Activated CD8-positive, alpha-beta memory T cell treated with anti-CD3 and anti-CD28 coated beads for 1 hour (primary cell): Measurements from ENCODE around the gene ZSCAN26.

Experiments used
- DNase-seq, 2 donors: peaks; one replicate each; pipeline ENCODE4 v3.0.0-alpha.2; 2020; ENCODE audit warnings: low read depth in 1 of 2; ENCODE audit errors: extremely low read depth in 1 of 2

The ZSCAN26 gene

GRCh38 chr6:28266962-28267694, at the start of gene ZSCAN26:
Gene ZSCAN26 (plus strand): TSS chr6:28267143. CDS start chr6:28271920, 4,777 bp downstream.
- DNase-seq, result peak; percentile 71 to 72

- no peak for DNase-seq
Observed at GRCh38 chr6:28217890-28218289, 49.1 kb upstream of the ZSCAN26 start.

DNA sequence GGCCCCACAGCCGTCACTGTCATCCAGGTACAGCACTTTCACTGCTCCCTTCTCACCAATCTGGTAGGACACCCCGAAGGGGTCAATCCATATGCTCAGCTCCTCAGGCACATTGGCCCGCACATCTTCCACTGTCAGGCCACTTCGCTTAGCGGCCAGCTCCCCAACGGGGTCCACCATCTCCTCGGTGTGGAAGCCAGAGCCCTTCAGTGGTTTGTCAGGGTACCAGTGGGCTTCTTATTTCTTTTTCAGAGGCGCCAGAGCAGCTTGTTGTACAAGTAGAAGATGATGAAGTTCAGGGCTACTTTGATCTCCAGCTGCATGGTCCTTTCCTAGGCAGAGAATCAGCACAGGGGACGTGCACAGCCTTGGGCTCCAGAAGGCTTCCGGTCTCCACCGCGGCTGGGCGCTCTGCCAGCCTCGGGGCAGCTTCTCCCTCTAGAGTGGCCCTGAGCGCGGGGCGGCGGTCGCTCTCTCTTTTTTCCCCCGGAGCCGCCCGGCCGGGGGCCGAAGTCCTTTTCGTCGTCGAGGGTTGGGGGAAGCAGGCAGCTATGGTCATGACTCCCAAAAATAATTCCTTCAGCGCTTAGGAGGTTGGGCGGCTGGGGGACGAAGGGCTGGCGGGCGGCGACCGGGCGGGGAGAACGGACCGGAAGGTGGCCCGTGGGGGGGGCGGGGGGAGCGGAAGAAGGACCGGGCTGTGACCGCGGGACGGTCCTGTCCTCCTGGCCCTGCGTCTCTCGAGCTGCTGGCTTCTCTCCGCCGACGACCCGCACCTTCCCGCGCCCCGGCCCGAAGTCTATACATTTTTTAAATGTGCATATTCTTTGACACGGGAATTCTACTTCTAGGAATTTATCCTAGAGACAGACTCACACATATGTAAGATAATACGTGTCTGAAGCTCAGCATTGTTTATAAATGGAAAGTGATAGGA, 48.4 kb upstream of the ZSCAN26 start:
- no peak for DNase-seq

DNA sequence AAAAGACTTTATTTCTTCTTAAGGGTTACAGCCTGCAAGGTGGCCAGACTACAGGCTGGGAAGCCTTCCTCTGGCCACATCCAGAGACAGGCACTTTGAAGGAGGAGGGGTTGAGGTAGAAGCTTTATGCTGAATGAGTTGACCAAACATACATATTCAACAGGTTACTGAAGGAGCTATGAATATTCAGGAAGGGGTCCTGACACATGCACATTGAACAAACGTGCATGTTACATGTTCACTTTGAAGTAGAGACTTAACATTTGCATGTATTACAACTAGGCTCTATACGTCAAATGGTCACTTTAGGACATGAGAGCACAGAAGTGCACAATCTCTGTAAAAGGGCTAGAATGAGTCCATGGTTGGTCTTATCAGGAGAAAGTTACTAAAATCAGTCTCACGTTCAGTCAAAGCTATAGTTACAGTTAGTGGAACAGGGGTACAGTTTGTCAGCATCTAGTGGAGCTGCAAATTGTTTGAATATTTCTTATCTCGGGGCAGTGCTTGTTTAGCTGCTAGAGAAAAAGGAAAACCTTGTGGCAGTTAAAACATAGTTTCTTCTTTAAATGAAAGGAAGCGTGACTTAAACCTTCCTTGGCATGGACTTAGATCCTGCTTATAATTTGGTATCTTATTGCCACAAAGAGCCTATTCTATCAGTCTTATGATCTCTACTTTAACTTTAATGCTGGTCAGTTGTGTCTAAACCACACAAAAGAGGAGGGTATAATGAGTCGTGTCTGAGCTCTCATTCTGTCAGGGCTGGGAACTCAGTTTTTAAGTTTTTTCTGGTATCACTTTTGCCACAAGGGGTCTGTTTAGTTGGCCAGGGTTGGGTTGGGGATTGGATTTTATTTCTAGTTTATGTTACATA, 46.4 kb upstream of the ZSCAN26 start:
- DNase-seq, result no peak

DNA sequence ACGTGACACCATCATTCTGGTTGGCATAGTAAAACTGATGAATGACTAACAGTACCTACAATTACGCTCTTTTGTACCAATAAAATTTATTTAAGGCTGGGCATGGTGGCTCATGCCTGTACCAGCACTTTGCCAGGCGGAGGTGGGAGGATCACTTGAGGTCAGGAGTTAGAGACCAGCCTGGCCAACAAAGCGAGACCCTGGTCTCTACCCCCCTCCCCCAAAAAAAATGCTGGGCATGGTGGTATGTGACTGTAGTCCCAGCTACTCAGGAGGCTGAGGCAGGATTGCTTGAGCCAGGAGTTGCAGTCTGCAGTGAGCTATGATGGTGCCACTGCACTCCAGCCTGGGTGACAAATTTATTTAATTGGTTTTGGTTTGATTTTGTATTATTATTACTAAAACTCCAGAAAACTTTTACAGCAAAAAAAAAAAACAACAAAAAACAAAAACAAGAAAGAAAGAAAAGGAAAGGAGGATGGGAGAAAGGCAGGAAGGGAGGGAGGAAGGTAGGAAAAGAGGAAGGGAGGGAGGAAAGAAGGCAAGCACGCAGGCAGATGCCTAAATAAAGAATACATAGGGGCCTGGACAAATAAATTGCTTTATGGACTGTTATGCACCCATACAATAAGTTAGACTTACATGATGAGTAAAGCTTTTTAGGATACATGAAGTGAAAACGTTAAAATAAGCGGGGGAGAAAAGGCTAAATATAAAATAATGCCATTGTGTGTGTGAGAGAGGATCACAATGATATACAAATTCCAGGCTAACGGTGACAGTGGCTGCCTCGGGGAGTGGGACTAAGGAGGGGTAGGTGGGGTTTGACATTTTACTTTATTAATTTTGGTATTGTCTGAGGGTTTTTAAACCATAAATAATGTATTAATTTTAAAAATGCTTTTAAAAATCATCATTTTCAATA, 42.5 kb upstream of the ZSCAN26 start:
- no peak for DNase-seq

GRCh38 chr6:28225056-28225834, 41.7 kb upstream of the ZSCAN26 start, which contains the start of gene ZSCAN9:
Gene ZSCAN9 (plus strand): TSS chr6:28225275. CDS start chr6:28227085, 1,810 bp downstream.
- peak in 1 of 2 donors; percentile 6 for DNase-seq

- DNase-seq, result no peak
Observed at GRCh38 chr6:28226460-28226859, 40.5 kb upstream of the ZSCAN26 start.

- no peak for DNase-seq
Observed at GRCh38 chr6:28232785-28233184, 34.2 kb upstream of the ZSCAN26 start.

DNA sequence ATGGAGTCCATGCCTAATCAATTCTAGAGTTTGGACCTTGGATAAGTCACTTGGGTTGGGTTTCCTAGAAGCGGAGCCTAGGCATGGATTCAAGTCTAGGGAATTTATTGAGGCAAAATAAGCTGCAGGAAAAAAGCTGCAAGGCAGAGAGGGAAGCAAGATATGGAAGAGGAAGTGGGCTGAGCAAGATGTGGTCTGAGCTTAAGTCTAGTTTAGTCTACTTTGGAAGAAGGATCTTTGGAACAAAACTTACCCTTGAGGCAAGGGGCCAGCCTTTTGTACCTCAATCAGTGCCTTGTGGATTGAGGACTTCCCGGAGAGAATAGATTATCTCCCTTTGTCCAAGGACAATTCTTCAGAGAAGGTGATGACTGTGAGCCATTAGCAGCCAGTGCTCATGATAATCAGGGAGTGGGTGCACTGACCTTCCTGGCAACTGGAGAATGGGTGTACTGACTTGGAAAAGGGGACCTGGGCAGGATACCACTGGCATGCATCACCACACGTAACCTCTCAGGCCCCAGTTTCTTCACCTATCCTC, 31.0 kb upstream of the ZSCAN26 start:
- no peak for DNase-seq

- no peak for DNase-seq
Observed at GRCh38 chr6:28239636-28240035, 27.3 kb upstream of the ZSCAN26 start.

DNA sequence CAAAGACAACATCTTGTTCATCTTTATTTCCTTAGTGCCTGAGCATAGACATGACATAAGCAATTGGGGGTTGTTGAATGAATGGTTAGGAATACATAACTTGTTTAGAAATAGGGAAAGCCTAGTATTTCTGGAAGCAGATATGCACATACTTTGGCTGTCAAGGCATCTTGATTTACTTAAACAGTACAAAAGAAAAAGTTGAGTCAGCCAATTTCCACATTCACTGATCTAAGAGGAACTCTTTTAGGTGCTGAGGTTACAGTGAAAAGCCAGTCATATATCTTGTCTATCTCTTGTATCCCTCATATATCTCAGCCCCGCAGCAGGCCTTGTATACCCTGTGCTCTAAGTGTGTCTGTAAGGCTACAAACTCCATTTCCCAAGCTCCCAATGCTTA, 26.5 kb upstream of the ZSCAN26 start:
- DNase-seq, result no peak

- no peak for DNase-seq
Observed at GRCh38 chr6:28243946-28244345, 23.0 kb upstream of the ZSCAN26 start.

DNA sequence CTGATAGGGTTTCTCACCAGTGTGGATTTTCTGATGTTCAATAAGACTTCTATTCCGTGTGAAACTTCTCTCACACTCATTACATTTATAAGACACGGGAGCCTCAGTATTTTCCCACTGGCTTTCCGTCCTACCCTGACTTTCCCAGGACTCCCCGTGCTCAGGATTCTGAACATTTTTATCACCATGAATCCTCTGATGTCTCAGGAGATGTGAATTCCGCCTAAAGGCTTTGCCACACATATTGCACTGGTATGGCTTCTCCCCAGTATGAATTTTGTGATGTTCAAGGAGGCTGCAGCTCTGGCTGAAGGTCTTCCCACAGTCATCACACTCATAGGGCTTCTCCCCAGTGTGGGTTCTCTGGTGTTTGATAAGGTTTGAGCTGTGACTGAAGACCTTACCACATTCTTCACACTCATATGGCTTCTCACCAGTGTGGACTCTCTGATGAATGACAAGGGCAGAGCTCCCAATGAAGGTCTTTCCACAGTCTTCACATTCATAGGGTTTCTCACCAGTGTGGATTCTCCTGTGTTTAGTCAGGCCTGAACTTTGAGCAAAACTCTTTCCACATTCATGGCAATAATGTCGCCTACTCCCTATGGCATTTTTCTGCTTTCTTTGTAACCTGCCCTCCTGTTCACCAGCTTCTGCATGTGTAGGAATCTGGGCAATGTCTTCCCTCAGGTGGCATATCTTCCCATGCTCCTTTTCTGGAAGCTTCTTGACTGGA, 21.6 kb upstream of the ZSCAN26 start:
- DNase-seq, result no peak

- no peak for DNase-seq
Observed at GRCh38 chr6:28248916-28249315, 18.0 kb upstream of the ZSCAN26 start.

DNA sequence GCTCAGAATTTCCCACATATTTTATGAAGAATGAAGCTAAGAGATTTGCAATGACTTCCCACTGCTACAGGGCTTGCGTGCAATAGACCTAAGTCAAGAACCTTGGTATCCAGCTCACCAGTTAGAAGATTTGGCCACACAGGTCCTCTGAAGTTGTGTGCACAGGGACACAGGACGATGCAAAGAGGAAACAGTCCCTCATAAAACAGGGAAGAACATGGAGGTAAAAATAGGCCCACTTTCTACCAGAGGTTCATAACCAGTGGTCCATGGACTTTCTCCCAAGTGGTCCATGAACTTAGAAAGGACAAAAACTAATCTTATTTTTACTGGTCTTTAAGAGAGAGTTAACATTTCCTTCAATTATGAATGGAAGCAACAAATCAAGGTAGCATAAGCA, 16.2 kb upstream of the ZSCAN26 start:
- DNase-seq, result no peak

DNA sequence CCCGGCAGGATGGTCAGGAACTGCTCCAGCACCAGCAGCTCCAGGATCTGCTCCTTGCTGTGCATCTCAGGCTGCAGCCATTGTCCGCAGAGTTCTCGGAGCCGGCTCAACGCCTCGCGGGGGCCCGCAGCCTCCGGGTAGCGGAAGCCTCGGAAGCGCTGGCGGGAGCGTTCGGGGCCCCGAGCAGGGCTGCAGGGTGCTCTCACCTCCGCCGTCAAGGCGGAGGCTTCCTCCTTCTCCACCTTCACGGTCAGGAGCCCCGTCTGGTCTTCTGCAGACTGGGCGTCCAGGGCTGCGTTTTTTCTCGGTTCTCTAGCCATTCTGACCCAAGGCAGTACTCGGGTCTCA, 15.3 kb upstream of the ZSCAN26 start:
- DNase-seq, result no peak

DNA sequence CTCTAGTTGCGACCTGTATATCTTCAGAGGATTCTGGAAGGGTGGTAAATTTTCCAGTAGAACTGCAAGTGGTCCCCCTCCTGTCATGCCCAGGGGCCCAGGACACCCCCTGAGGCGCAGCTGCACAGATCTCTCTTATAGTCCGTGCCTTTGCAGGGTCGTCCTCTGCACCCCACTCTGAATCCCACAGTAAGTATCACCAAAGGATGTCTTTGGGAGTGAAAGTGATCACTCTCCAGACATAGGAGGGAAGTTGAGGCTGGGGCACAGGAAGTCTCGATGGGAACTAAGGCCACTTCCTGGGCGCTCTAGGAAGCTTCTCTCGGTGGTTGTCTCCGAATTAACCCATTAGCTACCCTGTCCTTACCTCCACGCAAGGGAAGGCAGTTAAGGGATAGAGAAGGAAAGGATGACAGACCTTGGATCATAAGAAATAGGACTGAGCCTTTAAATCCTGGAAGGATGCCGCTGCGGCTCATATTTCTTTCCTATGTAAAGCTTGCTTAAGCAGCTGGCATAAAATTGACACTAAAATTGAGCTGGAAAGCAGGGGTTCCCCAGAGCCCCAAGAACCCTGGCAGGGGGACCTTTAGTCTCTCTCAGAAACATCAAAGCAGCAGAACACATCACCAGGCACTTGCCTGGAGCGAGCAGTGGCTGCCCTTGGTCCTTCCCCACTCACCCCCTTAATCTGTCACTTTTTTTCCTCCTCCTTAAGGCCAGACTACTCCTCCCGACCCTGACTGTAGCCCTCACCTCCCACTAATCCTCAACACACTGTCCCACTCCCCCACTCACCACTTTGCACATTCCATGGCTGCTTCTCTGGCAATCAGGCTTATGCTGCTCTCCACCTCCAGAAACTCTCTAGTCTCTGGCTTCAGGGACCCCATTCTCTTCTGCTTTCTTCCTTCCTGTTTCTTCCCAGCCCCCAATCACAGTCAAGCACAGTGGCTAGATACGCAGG, 14.7 kb upstream of the ZSCAN26 start, which contains the start of gene ZKSCAN4:
TSS of gene ZKSCAN4 (minus strand) at position 261 of the 967 bp plus-strand sequence. CDS start 289 bp downstream, outside the sequence.
- peak; percentile 27 to 66 for DNase-seq
